TTC549 (cell line): ENCODE measurements around the gene CACTIN.

ENCODE experiments used
- FAIRE-seq: peaks from 2 replicates; lab custom pipeline; 2012; peaks lifted over from hg19 to GRCh38; lab: Jason Lieb, UNC

Gene CACTIN

GRCh38 chr19:3563709-3564524 lies 62.7 kb downstream of the CACTIN start:
- no peak for FAIRE-seq
